ENCODE data around the gene QRICH1. TPM values are rescaled to one million over a fixed set of nuclear protein-coding genes. Genes with fewer than 3 reads are reported as not detected.

QRICH1 gene
- total RNA-seq, 1 donor from 2014 or later, result 77.5 TPM

- no peak for TF ChIP-seq CTCF (IDR thresholded peaks at IDR 0.05)
- Mint-ChIP-seq H3K4me1 (ENCODE audit: low read depth) (peaks cover 55% of the 10 kb centered on the region), H3K9me3 (ENCODE audit: low read depth) (no peaks in the 10 kb centered on the region), H3K36me3 (ENCODE audit: low read depth) (peaks cover 14% of the 10 kb centered on the region), H3K4me3 (ENCODE audit: unreplicated experiment) (peak overlapping the region; percentile 90), H3K27me3 (ENCODE audit: low read depth) (no peaks in the 10 kb centered on the region), H3K27ac (ENCODE audit: unreplicated experiment) (peak overlapping the region; percentile 92)
- peak; percentile 86 for DNase-seq (ENCODE audit: low spot score)
These were observed 73.3 kb downstream of the QRICH1 start for GRCh38 chr3:49020330-49021212.

- no peak for TF ChIP-seq CTCF (IDR thresholded peaks at IDR 0.05)
- peaks cover 14% of the 10 kb centered on the region for H3K36me3 Mint-ChIP-seq (ENCODE audit: low read depth)
- H3K4me1 Mint-ChIP-seq (ENCODE audit: low read depth), result peaks cover 52% of the 10 kb centered on the region
- peak overlapping the region; percentile 89 for H3K27ac Mint-ChIP-seq (ENCODE audit: unreplicated experiment)
- peak overlapping the region; percentile 90 for H3K4me3 Mint-ChIP-seq (ENCODE audit: unreplicated experiment)
- no peaks in the 10 kb centered on the region for H3K9me3 Mint-ChIP-seq (ENCODE audit: low read depth)
- no peaks in the 10 kb centered on the region for H3K27me3 Mint-ChIP-seq (ENCODE audit: low read depth)
- DNase-seq (ENCODE audit: low spot score), result no peak
These were observed 73.9 kb downstream of the QRICH1 start for GRCh38 chr3:49019941-49020329.

- H3K4me1 Mint-ChIP-seq (ENCODE audit: low read depth), result peaks cover 46% of the 10 kb centered on the region
- peak overlapping the region; percentile 89 for H3K27ac Mint-ChIP-seq (ENCODE audit: unreplicated experiment)
- peak overlapping the region; percentile 80 for H3K4me3 Mint-ChIP-seq (ENCODE audit: unreplicated experiment)
- H3K9me3 Mint-ChIP-seq (ENCODE audit: low read depth), result no peaks in the 10 kb centered on the region
- DNase-seq (ENCODE audit: low spot score), result no peak
- H3K36me3 Mint-ChIP-seq (ENCODE audit: low read depth), result peaks cover 12% of the 10 kb centered on the region
- TF ChIP-seq CTCF (IDR thresholded peaks at IDR 0.05), result no peak
- H3K27me3 Mint-ChIP-seq (ENCODE audit: low read depth), result no peaks in the 10 kb centered on the region
These were observed 75.2 kb downstream of the QRICH1 start for GRCh38 chr3:49018707-49019006.

- no peaks in the 10 kb centered on the region for H3K27me3 Mint-ChIP-seq (ENCODE audit: low read depth)
- H3K36me3 Mint-ChIP-seq (ENCODE audit: low read depth), result peaks cover 12% of the 10 kb centered on the region
- no peak for DNase-seq (ENCODE audit: low spot score)
- no peaks in the 10 kb centered on the region for H3K9me3 Mint-ChIP-seq (ENCODE audit: low read depth)
- peak; percentile 16 for TF ChIP-seq CTCF (IDR thresholded peaks at IDR 0.05)
- H3K4me1 Mint-ChIP-seq (ENCODE audit: low read depth), result peaks cover 43% of the 10 kb centered on the region
- H3K27ac Mint-ChIP-seq (ENCODE audit: unreplicated experiment), result peak within 1 kb of the TSS; percentile 89
- H3K4me3 Mint-ChIP-seq (ENCODE audit: unreplicated experiment), result peak within 1 kb of the TSS; percentile 80
These were observed 75.7 kb downstream of the QRICH1 start, which contains the start of gene DALRD3 for GRCh38 chr3:49017971-49018706. TSS of gene DALRD3 (minus strand) at chr3:49018580. CDS start at chr3:49018564, 16 bp downstream.

- Mint-ChIP-seq H3K4me1 (ENCODE audit: low read depth) (peaks cover 35% of the 10 kb centered on the region), H3K9me3 (ENCODE audit: low read depth) (no peaks in the 10 kb centered on the region), H3K4me3 (ENCODE audit: unreplicated experiment) (peak overlapping the region; percentile 80), H3K36me3 (ENCODE audit: low read depth) (peaks cover 12% of the 10 kb centered on the region), H3K27ac (ENCODE audit: unreplicated experiment) (peak overlapping the region; percentile 82), H3K27me3 (ENCODE audit: low read depth) (no peaks in the 10 kb centered on the region)
- no peak for DNase-seq (ENCODE audit: low spot score)
- TF ChIP-seq CTCF (IDR thresholded peaks at IDR 0.05), result no peak
These were observed 76.5 kb downstream of the QRICH1 start for GRCh38 chr3:49017229-49017970.

Data from chondrocyte (in vitro differentiated cells).